Esophagus muscularis mucosa (tissue), 4 donors: ENCODE results near the gene DNAH1. TPM values are rescaled to one million over a fixed set of nuclear protein-coding genes. Genes with fewer than 3 reads are reported as not detected.

Experiments
- DNase-seq: peaks from one replicate; pipeline ENCODE4 v3.0.0-alpha.2; 2017; ENCODE audit errors: extremely low spot score
- H3K27ac ChIP-seq, 4 donors: fragments of 200-600 bp; sonication (generic); replicated peaks in 1 of 4; 1 replicate in 3 of 4; 2 replicates in 1 of 4; pipeline ENCODE4 v1.5.1; 2016 to 2019; ENCODE audit warnings: mild to moderate bottlenecking in 1 of 4
- H3K27me3 ChIP-seq, 4 donors: fragments of 200-600 bp; sonication (generic); one replicate each; pipeline versions ENCODE4 v1.5.1 to v1.6.0; 2016 to 2019
- H3K36me3 ChIP-seq, 4 donors: fragments of 200-600 bp; sonication (generic); one replicate each; pipeline ENCODE4 v1.5.1; 2016 to 2019
- H3K4me1 ChIP-seq, 4 donors: fragments of 200-600 bp; sonication (generic); one replicate each; pipeline ENCODE4 v1.5.1; 2016 to 2019
- H3K4me3 ChIP-seq, 4 donors: fragments of 200-600 bp; sonication (generic); 1 replicate in 2 of 4; 2 replicates in 2 of 4; pipeline ENCODE4 v1.5.1; 2016 to 2019; ENCODE audit warnings: mild to moderate bottlenecking in 4 of 4, moderate library complexity in 1 of 4
- H3K9me3 ChIP-seq, 4 donors: fragments of 200-600 bp; sonication (generic); 1 replicate in 3 of 4; 2 replicates in 1 of 4; pipeline ENCODE4 v1.5.1; 2016 to 2019
- EP300 ChIP-seq: sonication (generic); formaldehyde crosslinking; IDR thresholded peaks from one replicate; pipeline ENCODE4 v1.6.1; 2017; ENCODE audit warnings: antibody characterized with exemption
- POLR2A ChIP-seq: fragments of 450-650 bp; IDR thresholded peaks from one replicate; pipeline ENCODE4 v1.6.1; 2017; ENCODE audit warnings: antibody characterized with exemption, moderate library complexity, mild to moderate bottlenecking, low read depth
- POLR2AphosphoS5 ChIP-seq, 2 donors: sonication (generic); formaldehyde crosslinking; IDR thresholded peaks; one replicate each; pipeline ENCODE4 v1.6.1; 2017; ENCODE audit warnings: antibody characterized with exemption in 2 of 2
- WGBS: methylation state at CpG from one replicate; pipeline ENCODE4 v1.1.5; 2018; 5-methylcytosine and 5-hydroxymethylcytosine counted together
- intact Hi-C: fragments of 100-400 bp; cut with DNase I; formaldehyde crosslinking; loops from one replicate; pipeline ENCODE4 v1.15.1; 2023
- total RNA-seq, 4 donors: library from RNA; depleted of rRNA; stranded (reverse); fragments of >200 nt; gene quantifications; one replicate each; pipeline versions ENCODE4 v1.1.0 to v1.2.1, GENCODE V29; 2016
- TF ChIP-seq, protein P1 (sequence below), 3 experiments: fragments of 200-600 bp in 2 of 3; fragments of 450-650 bp in 1 of 3; sonication (generic) in 2 of 3; IDR thresholded peaks; one replicate each; pipeline ENCODE4 v1.5.1; 2017 to 2019; ENCODE audit warnings: antibody characterized with exemption in 3 of 3, mild to moderate bottlenecking in 2 of 3, moderate library complexity in 1 of 3

DNAH1 gene
- total RNA-seq, 4 donors from 2014 or later, result 3.4 to 5.4 (median 3.6) TPM

DNA sequence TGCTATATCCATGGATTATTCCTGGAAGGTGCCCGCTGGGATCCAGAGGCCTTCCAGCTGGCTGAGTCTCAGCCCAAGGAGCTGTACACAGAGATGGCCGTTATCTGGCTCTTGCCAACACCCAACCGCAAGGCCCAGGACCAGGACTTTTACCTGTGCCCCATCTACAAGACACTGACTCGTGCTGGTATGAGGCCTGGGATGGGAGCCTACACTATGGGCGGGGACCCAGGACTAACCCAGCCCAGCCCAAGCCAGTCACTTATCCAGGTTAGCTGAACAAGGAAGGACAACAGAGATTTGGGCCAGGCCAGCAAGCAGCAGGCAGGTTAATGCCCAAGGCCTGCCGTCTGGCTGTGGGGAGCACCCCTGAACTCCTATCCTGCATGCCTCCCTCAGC, 83.5 kb downstream of the DNAH1 start:
- DNase-seq, result no peak
- no peak for TF ChIP-seq POLR2A
- H3K36me3 ChIP-seq, result peaks cover 33 to 64% (median 52%) of the 10 kb centered on the region in 4 donors

DNA sequence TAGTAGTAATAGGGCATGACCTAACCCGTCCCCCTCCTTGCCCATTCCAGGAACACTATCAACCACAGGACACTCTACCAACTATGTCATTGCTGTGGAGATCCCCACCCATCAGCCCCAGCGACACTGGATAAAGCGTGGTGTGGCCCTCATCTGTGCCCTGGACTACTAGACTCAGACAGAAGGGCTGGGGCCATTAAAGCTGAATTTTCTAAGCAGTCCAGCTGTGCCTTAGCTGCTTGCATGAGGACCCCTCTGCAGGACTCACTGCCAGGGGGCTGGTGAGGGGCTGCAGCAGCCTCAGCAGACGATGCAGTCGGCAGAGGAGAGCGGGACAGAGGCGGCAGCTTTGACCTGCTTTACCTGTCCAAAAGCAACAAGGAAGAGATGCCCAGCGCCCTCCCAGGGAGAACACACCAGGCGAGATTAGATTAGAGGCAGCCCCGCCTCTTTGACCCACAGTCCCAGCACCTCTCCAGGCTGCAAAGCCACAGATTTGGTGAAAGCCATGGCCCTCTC, 84.2 kb downstream of the DNAH1 start:
- Histone ChIP-seq H3K9me3 (no peaks in the 10 kb centered on the region), H3K27me3 (no peaks in the 10 kb centered on the region), H3K36me3 (peaks cover 40 to 71% (median 57%) of the 10 kb centered on the region in 4 donors), H3K4me1 (peaks cover 0 to 7% (median 3%) of the 10 kb centered on the region in 4 donors), H3K4me3 (no peak overlapping the region), H3K27ac (no peak overlapping the region)
- intact Hi-C loops, result no loop called here
- no peak for TF ChIP-seq EP300
- 93% methylated on average over 8 of the region's 10 CpGs for WGBS
- no peak for DNase-seq

More for the DNA sequence above, 83.5 kb downstream of the DNAH1 start:
- 90% methylated on average over 5 of the region's 6 CpGs for WGBS
- H3K4me1 ChIP-seq, result peaks cover 0 to 7% (median 3%) of the 10 kb centered on the region in 4 donors
- no peak overlapping the region for H3K4me3 ChIP-seq
- intact Hi-C loops, result no loop called here
- no peaks in the 10 kb centered on the region for H3K9me3 ChIP-seq
- H3K27me3 ChIP-seq, result no peaks in the 10 kb centered on the region
- no peak overlapping the region for H3K27ac ChIP-seq

DNA sequence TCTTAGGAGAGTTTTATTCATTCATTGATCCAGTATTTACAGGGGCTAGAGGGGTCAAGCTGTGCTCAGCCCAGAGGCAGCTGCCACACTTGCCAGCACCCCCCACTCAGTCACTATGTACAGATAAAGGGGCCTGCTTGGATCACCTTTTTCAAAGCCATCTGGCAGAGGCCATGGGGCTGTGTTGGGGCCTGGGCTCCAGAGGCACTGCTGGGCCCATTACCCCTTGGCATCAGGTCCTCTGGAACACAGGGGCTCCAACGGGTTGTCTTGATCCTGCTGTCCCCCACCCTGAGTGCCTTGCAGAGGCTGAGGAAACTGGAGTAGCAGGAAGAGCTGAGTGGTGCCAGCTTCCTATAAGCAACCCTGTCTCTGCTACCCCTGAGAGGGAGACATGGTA, 84.9 kb downstream of the DNAH1 start:
- Histone ChIP-seq H3K4me3 (no peak overlapping the region), H3K27me3 (no peaks in the 10 kb centered on the region), H3K27ac (no peak overlapping the region), H3K9me3 (no peaks in the 10 kb centered on the region), H3K4me1 (peaks cover 0 to 7% (median 3%) of the 10 kb centered on the region in 4 donors), H3K36me3 (peaks cover 43 to 78% (median 63%) of the 10 kb centered on the region in 4 donors)
- WGBS, result no CpG with 5 or more reads among the region's 1 CpG
- intact Hi-C loops, result no loop called here
- DNase-seq, result no peak
- TF ChIP-seq POLR2A (no peak), POLR2AphosphoS5 (IDR thresholded peaks at IDR 0.05) (no peak), EP300 (no peak)
- TF ChIP-seq, protein P1, sequence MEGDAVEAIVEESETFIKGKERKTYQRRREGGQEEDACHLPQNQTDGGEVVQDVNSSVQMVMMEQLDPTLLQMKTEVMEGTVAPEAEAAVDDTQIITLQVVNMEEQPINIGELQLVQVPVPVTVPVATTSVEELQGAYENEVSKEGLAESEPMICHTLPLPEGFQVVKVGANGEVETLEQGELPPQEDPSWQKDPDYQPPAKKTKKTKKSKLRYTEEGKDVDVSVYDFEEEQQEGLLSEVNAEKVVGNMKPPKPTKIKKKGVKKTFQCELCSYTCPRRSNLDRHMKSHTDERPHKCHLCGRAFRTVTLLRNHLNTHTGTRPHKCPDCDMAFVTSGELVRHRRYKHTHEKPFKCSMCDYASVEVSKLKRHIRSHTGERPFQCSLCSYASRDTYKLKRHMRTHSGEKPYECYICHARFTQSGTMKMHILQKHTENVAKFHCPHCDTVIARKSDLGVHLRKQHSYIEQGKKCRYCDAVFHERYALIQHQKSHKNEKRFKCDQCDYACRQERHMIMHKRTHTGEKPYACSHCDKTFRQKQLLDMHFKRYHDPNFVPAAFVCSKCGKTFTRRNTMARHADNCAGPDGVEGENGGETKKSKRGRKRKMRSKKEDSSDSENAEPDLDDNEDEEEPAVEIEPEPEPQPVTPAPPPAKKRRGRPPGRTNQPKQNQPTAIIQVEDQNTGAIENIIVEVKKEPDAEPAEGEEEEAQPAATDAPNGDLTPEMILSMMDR (IDR thresholded peaks at IDR 0.05), result no peak

DNA sequence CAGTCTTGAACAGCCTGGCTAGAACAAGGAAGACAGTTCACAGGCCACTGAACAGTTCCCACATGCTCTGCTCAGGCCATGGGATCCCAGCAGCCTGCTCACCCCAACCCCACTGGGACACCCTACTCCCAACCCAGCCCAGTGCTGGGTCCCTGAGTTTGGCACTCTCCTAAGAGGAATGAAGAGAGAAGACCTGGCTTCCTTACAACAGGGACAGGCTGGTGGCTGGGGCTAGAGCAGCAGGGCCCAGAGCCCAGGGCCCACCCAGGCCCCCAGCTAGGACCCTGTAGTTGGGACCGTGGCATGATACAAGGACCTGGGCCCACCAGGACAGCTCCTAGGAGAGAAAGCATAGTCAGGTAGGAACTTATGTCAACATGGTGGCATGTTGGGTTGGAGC, 85.4 kb downstream of the DNAH1 start:
- H3K4me1 ChIP-seq, result peaks cover 0 to 9% (median 3%) of the 10 kb centered on the region in 4 donors
- H3K36me3 ChIP-seq, result peaks cover 43 to 82% (median 69%) of the 10 kb centered on the region in 4 donors
- no peak overlapping the region for H3K4me3 ChIP-seq
- DNase-seq, result no peak
- intact Hi-C loops, result no loop called here
- no peak overlapping the region for H3K27ac ChIP-seq
- TF ChIP-seq, protein P1 (IDR thresholded peaks at IDR 0.05), result no peak
- TF ChIP-seq EP300 (no peak), POLR2A (no peak), POLR2AphosphoS5 (IDR thresholded peaks at IDR 0.05) (no peak)
- no peaks in the 10 kb centered on the region for H3K9me3 ChIP-seq
- WGBS, result no CpG with 5 or more reads among the region's 1 CpG
- no peaks in the 10 kb centered on the region for H3K27me3 ChIP-seq

DNA sequence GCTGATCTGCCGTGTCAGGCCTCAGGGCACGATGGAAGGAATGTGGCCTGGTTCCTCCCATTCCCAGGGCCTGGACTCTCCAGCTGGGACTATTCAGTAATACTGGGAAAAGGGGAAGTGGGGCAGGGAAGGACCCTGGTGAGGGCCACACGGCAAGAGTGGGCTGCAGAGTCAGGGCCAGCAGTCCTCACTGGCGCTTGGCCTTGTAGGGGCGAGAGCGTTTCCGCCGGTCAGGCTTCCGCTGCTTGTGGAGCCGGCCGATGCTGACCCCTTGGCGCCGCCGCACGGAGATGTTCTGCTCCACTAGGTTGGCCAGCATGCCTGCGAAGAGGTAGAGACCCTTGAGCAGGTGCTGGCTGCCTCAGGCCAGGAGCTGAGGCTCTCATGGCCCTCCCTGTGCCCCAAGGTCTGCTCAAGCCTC, 86.0 kb downstream of the DNAH1 start:
- WGBS, result 96% methylated on average over 14 of the region's 16 CpGs
- Histone ChIP-seq H3K4me1 (peaks cover 0 to 15% (median 5%) of the 10 kb centered on the region in 4 donors), H3K36me3 (peaks cover 43 to 85% (median 74%) of the 10 kb centered on the region in 4 donors), H3K9me3 (no peaks in the 10 kb centered on the region), H3K27ac (no peak overlapping the region), H3K4me3 (no peak overlapping the region), H3K27me3 (no peaks in the 10 kb centered on the region)
- intact Hi-C loops, result no loop called here
- TF ChIP-seq EP300, result no peak
- no peak for TF ChIP-seq POLR2A
- TF ChIP-seq, protein P1 (IDR thresholded peaks at IDR 0.05), result no peak
- TF ChIP-seq POLR2AphosphoS5 (IDR thresholded peaks at IDR 0.05), result no peak
- no peak for DNase-seq
